Measurements from ENCODE around the gene INPP5D. TPM values are rescaled to one million over a fixed set of nuclear protein-coding genes. Genes with fewer than 3 reads are reported as not detected.

Gene INPP5D
- total RNA-seq, 1 experiment from 2014 or later, result 12.7 TPM

DNA sequence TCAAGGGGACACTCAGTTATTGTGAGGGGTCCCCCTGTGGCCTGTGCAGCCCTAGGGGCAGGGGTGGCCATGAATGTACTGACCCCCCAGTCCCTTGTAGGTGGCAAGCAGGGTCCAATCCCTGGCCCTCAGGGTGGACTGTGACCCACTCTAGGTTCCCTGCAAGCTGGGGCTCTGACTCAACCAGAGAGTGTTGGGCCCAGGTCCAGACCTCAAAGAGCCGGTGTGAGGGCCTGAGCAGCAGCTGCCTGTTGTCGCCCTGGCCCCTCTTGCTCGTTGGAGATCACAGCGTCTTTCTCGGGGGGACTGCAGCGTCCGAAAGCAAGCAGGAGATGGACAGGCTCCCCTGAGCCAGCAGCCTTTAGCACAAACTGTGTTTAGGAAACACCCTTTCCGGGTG, 124.5 kb downstream of the INPP5D start:
- Histone ChIP-seq H3K23me2 (ENCODE audit: insufficient read length, low read depth, low read length, poor library complexity, severe bottlenecking) (no peaks in the 10 kb centered on the region), H3K56ac (ENCODE audit: insufficient read length, low read depth, low read length) (no peak overlapping the region), H4K5ac (ENCODE audit: insufficient read length, low read depth, low read length) (no peak overlapping the region), H4K91ac (ENCODE audit: insufficient read length, low read depth, low read length) (no peak overlapping the region), H3K79me1 (ENCODE audit: insufficient read depth, low read depth, low read length, poor library complexity, severe bottlenecking) (no peaks in the 10 kb centered on the region), H4K8ac (replicated peaks; ENCODE audit: insufficient read length, low read depth, low read length) (no peak overlapping the region), H3K9me3 (ENCODE audit: control insufficient read depth, low read depth, low read length) (no peaks in the 10 kb centered on the region), H3K27ac (ENCODE audit: insufficient read length, low read depth, low read length) (no peak overlapping the region), H3T11ph (ENCODE audit: low read length) (no peak overlapping the region), H2BK5ac (ENCODE audit: insufficient read length, low read length) (no peak overlapping the region), H3K27me3 (ENCODE audit: insufficient read depth, low read length) (no peaks in the 10 kb centered on the region), H3K79me2 (ENCODE audit: insufficient read depth, low read length) (no peaks in the 10 kb centered on the region), H3K23ac (ENCODE audit: insufficient read length, low read depth, low read length) (no peak overlapping the region), H3K4me1 (ENCODE audit: insufficient read depth, low read length) (no peaks in the 10 kb centered on the region), H2BK20ac (ENCODE audit: low read depth, low read length, poor library complexity, severe bottlenecking) (no peak overlapping the region), H2BK15ac (ENCODE audit: low read depth, low read length) (no peak overlapping the region), H2AFZ (ENCODE audit: low read length) (no peak overlapping the region), H4K20me1 (ENCODE audit: control insufficient read depth, insufficient read depth, insufficient read length) (no peaks in the 10 kb centered on the region), H2BK12ac (ENCODE audit: insufficient read length, low read depth, low read length) (no peak overlapping the region), H3K4me2 (ENCODE audit: insufficient read depth, insufficient read length, low read length) (no peak overlapping the region), H3K14ac (ENCODE audit: insufficient read depth, low read length) (no peak overlapping the region; the same call in 1 of the 2 replicates), H3K4ac (ENCODE audit: low read depth, low read length) (no peak overlapping the region), H3K9ac (ENCODE audit: extremely low read depth, insufficient read length, low read length) (no peak overlapping the region), H2AK5ac (ENCODE audit: insufficient read length, low read length) (no peak overlapping the region), H2BK120ac (ENCODE audit: low read depth, low read length, poor library complexity, severe bottlenecking) (no peak overlapping the region), H3K18ac (ENCODE audit: insufficient read length, low read depth, low read length) (no peak overlapping the region)
- Mint-ChIP-seq H3K4me3 (no peak overlapping the region), H3K9me3 (peaks cover 11 to 13% of the 10 kb centered on the region in 2 experiments), H3K27ac (no peak overlapping the region), H3K27me3 (ENCODE audit: low read depth) (no peaks in the 10 kb centered on the region; the same call in 1 of the 2 replicates), H3K4me1 (peaks cover 5 to 14% of the 10 kb centered on the region in 2 experiments), H3K36me3 (ENCODE audit: insufficient read depth in 1 of 3, low read depth in 3 of 3) (peaks cover 8 to 60% (median 19%) of the 10 kb centered on the region in 3 experiments; a peak in 6 of 7 replicates)
- DNase-seq, result no peak
- TF ChIP-seq, protein P1, sequence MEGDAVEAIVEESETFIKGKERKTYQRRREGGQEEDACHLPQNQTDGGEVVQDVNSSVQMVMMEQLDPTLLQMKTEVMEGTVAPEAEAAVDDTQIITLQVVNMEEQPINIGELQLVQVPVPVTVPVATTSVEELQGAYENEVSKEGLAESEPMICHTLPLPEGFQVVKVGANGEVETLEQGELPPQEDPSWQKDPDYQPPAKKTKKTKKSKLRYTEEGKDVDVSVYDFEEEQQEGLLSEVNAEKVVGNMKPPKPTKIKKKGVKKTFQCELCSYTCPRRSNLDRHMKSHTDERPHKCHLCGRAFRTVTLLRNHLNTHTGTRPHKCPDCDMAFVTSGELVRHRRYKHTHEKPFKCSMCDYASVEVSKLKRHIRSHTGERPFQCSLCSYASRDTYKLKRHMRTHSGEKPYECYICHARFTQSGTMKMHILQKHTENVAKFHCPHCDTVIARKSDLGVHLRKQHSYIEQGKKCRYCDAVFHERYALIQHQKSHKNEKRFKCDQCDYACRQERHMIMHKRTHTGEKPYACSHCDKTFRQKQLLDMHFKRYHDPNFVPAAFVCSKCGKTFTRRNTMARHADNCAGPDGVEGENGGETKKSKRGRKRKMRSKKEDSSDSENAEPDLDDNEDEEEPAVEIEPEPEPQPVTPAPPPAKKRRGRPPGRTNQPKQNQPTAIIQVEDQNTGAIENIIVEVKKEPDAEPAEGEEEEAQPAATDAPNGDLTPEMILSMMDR (conservative IDR thresholded peaks at IDR 0.05), result no peak
- WGBS (ENCODE audit: extremely low coverage, insufficient read length, low lambda C conversion rate), result no CpG with 5 or more reads among the region's 8 CpGs
